Left lung (tissue), 10 donors: Measurements from ENCODE around the gene LTF. TPM values are rescaled to one million over a fixed set of nuclear protein-coding genes. Genes with fewer than 3 reads are reported as not detected.

Source experiments
- ATAC-seq: fragments of 200-7000 bp; cut with Tn5 transposase; one replicate; pipeline ENCODE4 v1.9.1; 2020; ENCODE audit warnings: moderate library complexity
- DNase-seq, 4 donors: peaks; one replicate each; pipeline ENCODE4 v3.0.0-alpha.2; 2013 to 2020
- H3K27ac ChIP-seq, 2 donors: fragments of 200-600 bp; sonication (generic) in 1 of 2; one replicate each; pipeline versions ENCODE4 v1.5.0 to v1.8.0; 2020 to 2021
- H3K27me3 ChIP-seq, 2 donors: fragments of 200-600 bp; sonication (generic) in 1 of 2; one replicate each; pipeline versions ENCODE4 v1.5.0 to v1.8.0; 2020 to 2021
- H3K36me3 ChIP-seq, 2 donors: fragments of 200-600 bp; sonication (generic) in 1 of 2; one replicate each; pipeline versions ENCODE4 v1.5.0 to v1.8.0; 2020 to 2021
- H3K4me1 ChIP-seq, 2 donors: fragments of 200-600 bp; one replicate each; pipeline ENCODE4 v1.8.0; 2021
- H3K4me3 ChIP-seq, 2 donors: fragments of 200-600 bp; sonication (generic) in 1 of 2; one replicate each; pipeline versions ENCODE4 v1.5.0 to v1.8.0; 2020 to 2021; ENCODE audit warnings: mild to moderate bottlenecking in 1 of 2
- H3K9me3 ChIP-seq, 2 donors: fragments of 200-600 bp; sonication (generic) in 1 of 2; one replicate each; pipeline versions ENCODE4 v1.5.0 to v1.8.0; 2020 to 2021
- intact Hi-C, 2 donors: fragments of 100-400 bp; cut with DNase I; formaldehyde crosslinking; loops; one replicate each; pipeline versions ENCODE4 v1.11.2 to v1.14.2; 2022
- polyA plus RNA-seq, 6 donors: library from polyadenylated mRNA; unstranded; fragments of 120-200 nt; gene quantifications; one replicate each; pipeline ENCODE4 v1.2.1, GENCODE V29; 2013; ENCODE audit not compliant: insufficient read length in 6 of 6
- total RNA-seq, 2 donors: library from RNA; stranded (reverse); fragmentation: NEBNext Ultra II Directional; extraction: Animal tissue kit (Norgen Biotek cat#: 25700); gene quantifications; one replicate each; pipeline ENCODE4 v1.2.1, GENCODE V29; 2021
- TF ChIP-seq, protein P1 (sequence below), 2 donors: fragments of 200-600 bp; sonication (generic) in 1 of 2; IDR thresholded peaks; one replicate each; pipeline versions ENCODE4 v1.5.0 to v1.8.0; 2021; ENCODE audit warnings: antibody characterized with exemption in 2 of 2
- donor health status: DM: no; HTN: yes; CAD: no.
- donor health status: DM: no; HTN: no; CAD: no.

The LTF gene
- total and polyA plus RNA-seq, 8 donors = 2.3 to 113 (median 5.5) TPM

DNA sequence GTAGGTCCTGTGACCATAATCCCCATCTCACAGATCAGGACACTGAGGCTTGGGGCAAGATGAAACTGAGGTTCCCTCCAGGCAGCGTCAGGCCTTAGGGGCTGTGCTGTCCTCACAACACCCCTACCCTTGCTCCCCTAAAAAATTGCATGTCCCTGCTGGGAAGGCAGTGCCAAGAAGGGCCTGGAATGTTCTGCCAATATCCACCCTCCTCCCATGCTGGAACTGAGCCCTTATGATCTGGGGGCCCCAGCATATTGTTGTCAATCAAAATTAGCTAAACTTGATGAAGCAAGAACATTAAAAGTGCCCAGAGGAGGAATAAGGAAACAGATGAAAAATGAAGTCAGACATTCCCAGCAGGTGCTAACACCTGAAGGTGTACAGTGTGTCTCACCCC lies 19.7 kb upstream of the LTF start:
- Histone ChIP-seq H3K9me3 (no peaks in the 10 kb centered on the region), H3K27me3 (no peaks in the 10 kb centered on the region), H3K27ac (no peak overlapping the region), H3K4me3 (no peak overlapping the region), H3K36me3 (no peaks in the 10 kb centered on the region), H3K4me1 (peaks cover 5 to 24% of the 10 kb centered on the region in 2 donors)
- intact Hi-C loops = no loop called here
- TF ChIP-seq, protein P1, sequence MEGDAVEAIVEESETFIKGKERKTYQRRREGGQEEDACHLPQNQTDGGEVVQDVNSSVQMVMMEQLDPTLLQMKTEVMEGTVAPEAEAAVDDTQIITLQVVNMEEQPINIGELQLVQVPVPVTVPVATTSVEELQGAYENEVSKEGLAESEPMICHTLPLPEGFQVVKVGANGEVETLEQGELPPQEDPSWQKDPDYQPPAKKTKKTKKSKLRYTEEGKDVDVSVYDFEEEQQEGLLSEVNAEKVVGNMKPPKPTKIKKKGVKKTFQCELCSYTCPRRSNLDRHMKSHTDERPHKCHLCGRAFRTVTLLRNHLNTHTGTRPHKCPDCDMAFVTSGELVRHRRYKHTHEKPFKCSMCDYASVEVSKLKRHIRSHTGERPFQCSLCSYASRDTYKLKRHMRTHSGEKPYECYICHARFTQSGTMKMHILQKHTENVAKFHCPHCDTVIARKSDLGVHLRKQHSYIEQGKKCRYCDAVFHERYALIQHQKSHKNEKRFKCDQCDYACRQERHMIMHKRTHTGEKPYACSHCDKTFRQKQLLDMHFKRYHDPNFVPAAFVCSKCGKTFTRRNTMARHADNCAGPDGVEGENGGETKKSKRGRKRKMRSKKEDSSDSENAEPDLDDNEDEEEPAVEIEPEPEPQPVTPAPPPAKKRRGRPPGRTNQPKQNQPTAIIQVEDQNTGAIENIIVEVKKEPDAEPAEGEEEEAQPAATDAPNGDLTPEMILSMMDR (IDR thresholded peaks at IDR 0.05) = no peak
- no peak for ATAC-seq
- DNase-seq = no peak

DNA sequence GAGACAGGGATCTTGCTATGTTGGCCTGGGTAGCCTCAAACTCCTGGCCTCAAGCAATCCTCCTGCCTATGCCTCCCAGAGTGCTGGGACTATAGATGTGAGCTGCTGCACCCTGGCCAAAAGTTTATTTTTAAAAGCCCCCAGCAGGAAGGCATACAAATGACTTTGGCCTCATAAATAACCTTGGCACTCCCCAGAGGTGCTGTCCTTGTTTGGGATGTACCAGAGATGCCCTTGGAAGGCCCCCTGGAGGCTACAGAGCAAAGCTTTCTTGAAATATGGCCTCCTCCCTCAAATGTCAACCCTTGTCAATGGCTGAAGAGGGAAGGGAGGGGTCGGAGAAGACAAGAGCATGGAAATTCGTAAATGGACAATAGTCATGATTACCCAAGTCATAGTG lies 19.1 kb upstream of the LTF start:
- Histone ChIP-seq H3K4me1 (peaks cover 3 to 20% of the 10 kb centered on the region in 2 donors), H3K27ac (no peak overlapping the region)
- intact Hi-C loops = no loop called here

DNA sequence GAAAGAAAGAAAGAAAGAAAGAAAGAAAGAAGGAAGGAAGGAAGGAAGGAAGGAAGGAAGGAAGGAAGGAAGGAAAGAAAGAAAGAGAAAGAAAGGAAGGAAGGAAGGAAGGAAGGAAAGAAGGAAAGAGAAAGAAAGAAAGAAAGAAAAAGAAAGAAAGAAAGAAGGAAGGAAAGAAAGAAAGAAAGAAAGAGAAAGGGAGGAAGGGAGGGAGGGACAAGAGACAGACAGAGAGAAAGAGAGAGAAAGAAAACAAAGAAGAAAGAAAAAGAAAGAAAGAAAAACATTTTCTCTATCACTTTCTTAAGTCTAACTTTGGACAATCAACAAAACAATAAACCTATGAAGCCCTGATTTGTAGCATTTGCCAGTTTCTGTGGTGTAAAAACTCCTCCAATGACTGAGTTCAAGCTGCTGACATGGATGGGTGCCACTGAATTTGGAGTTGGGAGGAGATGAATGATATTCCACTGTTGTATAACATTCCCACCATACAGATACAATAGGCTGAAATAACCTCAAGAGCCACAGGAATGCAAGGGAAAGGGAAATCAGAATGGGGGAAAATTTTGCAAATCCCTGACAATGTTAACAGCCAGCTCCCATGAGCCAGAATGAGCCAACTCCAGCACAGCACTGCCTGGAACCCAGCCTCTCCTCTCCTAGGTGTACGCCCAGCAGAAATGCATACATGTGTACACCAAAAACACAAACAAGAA lies 18.1 kb upstream of the LTF start:
- DNase-seq (no peak), ATAC-seq (no peak)
- Histone ChIP-seq H3K27me3 (no peaks in the 10 kb centered on the region), H3K4me1 (peaks cover 0 to 11% of the 10 kb centered on the region in 2 donors), H3K9me3 (no peaks in the 10 kb centered on the region), H3K36me3 (no peaks in the 10 kb centered on the region), H3K27ac (no peak overlapping the region), H3K4me3 (no peak overlapping the region)
- intact Hi-C loops = no loop called here
- TF ChIP-seq, protein P1 (IDR thresholded peaks at IDR 0.05) = no peak

More for the DNA sequence above, 19.1 kb upstream of the LTF start:
- ATAC-seq = no peak
- no peaks in the 10 kb centered on the region for H3K36me3 ChIP-seq
- TF ChIP-seq, protein P1 (IDR thresholded peaks at IDR 0.05) = no peak
- no peak overlapping the region for H3K4me3 ChIP-seq
- no peak for DNase-seq
- no peaks in the 10 kb centered on the region for H3K9me3 ChIP-seq
- no peaks in the 10 kb centered on the region for H3K27me3 ChIP-seq

DNA sequence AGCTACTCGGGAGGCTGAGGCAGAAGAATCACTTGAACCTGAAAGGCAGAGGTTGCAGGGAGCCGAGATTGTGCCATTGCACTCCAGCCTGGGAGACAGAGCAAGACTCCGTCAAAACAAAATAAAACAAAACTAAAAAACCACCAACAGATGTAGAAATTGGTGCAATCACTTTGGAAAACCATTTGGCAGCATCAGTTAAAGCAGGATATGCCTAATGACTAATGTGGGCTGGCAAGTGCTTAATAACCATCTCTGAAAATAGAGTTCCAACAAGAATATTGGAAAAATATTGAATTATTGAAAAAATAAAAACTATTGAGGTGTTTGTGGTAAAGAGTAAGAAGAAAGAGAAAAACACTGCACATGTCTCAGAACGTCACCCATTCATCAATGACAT lies 16.9 kb upstream of the LTF start:
- ATAC-seq = no peak
- DNase-seq = no peak
- Histone ChIP-seq H3K4me3 (no peak overlapping the region), H3K27ac (no peak overlapping the region), H3K4me1 (peaks cover 0 to 11% of the 10 kb centered on the region in 2 donors), H3K27me3 (no peaks in the 10 kb centered on the region), H3K9me3 (no peaks in the 10 kb centered on the region), H3K36me3 (no peaks in the 10 kb centered on the region)
- intact Hi-C loops = no loop called here
- TF ChIP-seq, protein P1 (IDR thresholded peaks at IDR 0.05) = no peak

DNA sequence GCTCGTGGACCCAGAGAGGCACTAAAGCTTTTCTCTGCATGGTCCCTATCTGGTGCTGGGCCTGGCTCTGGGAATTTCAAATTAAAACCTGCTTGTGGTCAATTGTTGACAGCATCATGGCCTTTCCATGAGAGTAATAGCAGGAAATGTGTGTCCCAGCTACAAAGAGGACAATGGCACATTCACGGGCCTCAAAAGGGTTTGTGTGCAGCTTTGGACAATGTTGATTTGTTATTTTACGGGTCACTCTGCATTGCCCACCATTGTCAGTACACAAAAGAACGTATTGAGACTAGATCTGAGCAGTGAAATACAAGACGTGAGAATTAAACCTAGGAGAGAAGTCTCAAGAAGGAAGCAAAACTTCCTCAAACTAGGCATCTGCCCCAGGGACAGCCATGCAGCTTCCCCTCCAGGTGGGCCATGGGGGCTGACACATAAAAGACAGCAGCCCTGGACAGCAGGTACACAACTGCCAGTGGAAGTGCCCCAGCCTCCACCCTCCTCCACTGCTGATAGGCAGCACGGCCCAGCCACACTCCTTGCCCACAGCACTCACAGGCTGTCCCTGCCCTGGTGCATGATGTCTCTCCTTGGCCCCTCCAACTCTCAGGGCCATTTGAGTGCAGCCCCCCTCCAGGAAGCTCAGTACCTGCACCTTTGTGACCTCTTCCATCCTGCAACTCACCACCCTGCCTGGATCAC lies 15.9 kb upstream of the LTF start:
- Histone ChIP-seq H3K9me3 (no peaks in the 10 kb centered on the region), H3K27me3 (no peaks in the 10 kb centered on the region), H3K4me1 (peaks cover 0 to 11% of the 10 kb centered on the region in 2 donors), H3K27ac (no peak overlapping the region), H3K4me3 (no peak overlapping the region), H3K36me3 (no peaks in the 10 kb centered on the region)
- TF ChIP-seq, protein P1 (IDR thresholded peaks at IDR 0.05) = no peak
- no peak for ATAC-seq
- DNase-seq = no peak
- intact Hi-C loops = no loop called here
